Karpas-422 (cell line): ENCODE results near the gene GRK3. TPM values are rescaled to one million over a fixed set of nuclear protein-coding genes. Genes with fewer than 3 reads are reported as not detected.

Experiments
- DNase-seq: peaks from one replicate; pipeline ENCODE4 v3.0.0-alpha.2; 2015
- H2AFZ ChIP-seq: fragments of 200-600 bp; sonication (generic); 2 replicates; pipeline ENCODE4 v1.6.1; 2014; ENCODE audit warnings: antibody characterized with exemption, low read length, mixed read lengths
- H3K27ac ChIP-seq: fragments of 200-600 bp; sonication (generic); 2 replicates; pipeline ENCODE4 v1.5.1; 2014; ENCODE audit warnings: mild to moderate bottlenecking, low read length, moderate library complexity
- H3K27me3 ChIP-seq: fragments of 200-600 bp; sonication (generic); 2 replicates; pipeline ENCODE4 v1.6.1; 2014; ENCODE audit warnings: low read length, mixed read lengths
- H3K36me3 ChIP-seq: fragments of 200-600 bp; sonication (generic); 2 replicates; pipeline ENCODE4 v1.6.1; 2014; ENCODE audit warnings: low read length, mixed read lengths; ENCODE audit not compliant: insufficient read depth
- H3K4me1 ChIP-seq: fragments of 200-600 bp; sonication (generic); 2 replicates; pipeline ENCODE4 v1.6.1; 2014; ENCODE audit warnings: mild to moderate bottlenecking, low read length, mixed read lengths
- H3K4me2 ChIP-seq: fragments of 200-600 bp; sonication (generic); 2 replicates; pipeline ENCODE4 v1.6.1; 2014; ENCODE audit warnings: low read length, low read depth, mild to moderate bottlenecking; ENCODE audit not compliant: poor library complexity, severe bottlenecking
- H3K4me3 ChIP-seq: fragments of 200-600 bp; sonication (generic); 2 replicates; pipeline ENCODE4 v1.5.1; 2014; ENCODE audit warnings: mild to moderate bottlenecking, antibody characterized with exemption, low read length, mixed read lengths
- H3K79me2 ChIP-seq: fragments of 200-600 bp; sonication (generic); 2 replicates; pipeline ENCODE4 v1.6.1; 2014; ENCODE audit warnings: mild to moderate bottlenecking, low read length, mixed read lengths
- H3K9ac ChIP-seq: fragments of 200-600 bp; sonication (generic); 2 replicates; pipeline ENCODE4 v1.6.0; 2014; ENCODE audit warnings: low read length
- H3K9me2 ChIP-seq: fragments of 200-600 bp; sonication (generic), shearing (Covaris generic); replicated peaks from 2 replicates; pipeline ENCODE4 v1.6.0; 2014; ENCODE audit warnings: mild to moderate bottlenecking, low read length, moderate library complexity; ENCODE audit not compliant: insufficient read depth
- H3K9me3 ChIP-seq: fragments of 300-700, 200-600 bp; sonication (generic); 2 replicates; pipeline ENCODE4 v1.6.1; 2014; ENCODE audit warnings: low read length, mixed read lengths
- H4K20me1 ChIP-seq: fragments of 200-600 bp; sonication (generic); 2 replicates; pipeline ENCODE4 v1.6.1; 2014; ENCODE audit warnings: mild to moderate bottlenecking, antibody characterized with exemption, low read length, low read depth; ENCODE audit not compliant: insufficient read depth
- total RNA-seq: library from RNA; depleted of rRNA; stranded (reverse); fragments of >200 nt; shearing (Covaris generic); gene quantifications from 2 replicates; pipeline ENCODE4 v1.2.3, GENCODE V29; 2014; ENCODE audit warnings: low replicate concordance

Gene GRK3
- total RNA-seq, 1 experiment from 2014 or later = 2.0 TPM

DNA sequence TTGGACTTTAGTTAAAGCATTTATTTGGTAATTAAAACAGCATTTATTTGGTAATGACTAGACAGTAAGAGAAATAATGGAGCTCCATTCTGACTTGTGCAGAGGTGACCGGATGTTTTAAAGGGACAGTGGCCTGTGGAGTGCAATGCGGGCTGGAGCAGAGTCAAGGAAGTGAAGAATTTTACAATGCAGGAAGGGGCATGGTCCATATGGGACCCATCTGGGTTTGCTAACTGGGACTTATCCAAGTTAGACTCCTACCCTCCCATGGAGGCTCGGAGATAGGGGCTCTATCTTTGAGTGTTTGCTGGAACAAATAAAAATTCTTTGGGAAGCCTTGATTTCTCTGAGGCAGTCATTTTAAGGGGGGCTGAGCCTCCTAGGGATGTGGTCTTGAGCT, 117.6 kb downstream of the GRK3 start:
- Histone ChIP-seq H3K4me3 (no peak overlapping the region), H3K4me2 (no peak overlapping the region), H3K36me3 (no peaks in the 10 kb centered on the region), H3K4me1 (no peaks in the 10 kb centered on the region), H3K9me3 (no peaks in the 10 kb centered on the region), H3K27ac (no peak overlapping the region), H2AFZ (no peak overlapping the region), H3K9ac (no peak overlapping the region), H3K79me2 (no peaks in the 10 kb centered on the region), H3K9me2 (no peaks in the 10 kb centered on the region), H4K20me1 (no peaks in the 10 kb centered on the region), H3K27me3 (no peaks in the 10 kb centered on the region)
- DNase-seq = no peak

DNA sequence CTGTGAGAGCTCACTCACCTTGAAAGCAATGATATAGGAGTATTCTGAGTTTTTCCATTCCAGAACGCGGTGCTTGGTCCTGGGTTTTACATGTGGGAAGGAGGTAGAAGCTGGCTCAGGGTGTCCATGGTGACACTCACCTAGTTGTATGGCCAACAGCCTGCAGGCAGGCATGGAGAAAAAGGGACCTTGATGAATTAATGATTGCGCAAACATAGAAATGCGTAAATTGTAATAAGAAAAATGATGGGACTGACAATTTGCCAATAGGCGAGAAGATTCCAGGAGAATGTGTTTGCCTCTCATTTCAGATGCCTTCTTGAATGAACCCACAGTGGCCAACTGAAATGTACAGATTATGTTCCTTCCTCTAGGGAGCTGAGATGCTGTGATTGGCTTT, 124.2 kb downstream of the GRK3 start:
- Histone ChIP-seq H2AFZ (no peak overlapping the region), H3K9ac (no peak overlapping the region), H3K4me1 (peaks cover 5% of the 10 kb centered on the region), H3K36me3 (no peaks in the 10 kb centered on the region), H3K27ac (no peak overlapping the region), H3K9me3 (no peaks in the 10 kb centered on the region), H3K27me3 (no peaks in the 10 kb centered on the region), H4K20me1 (no peaks in the 10 kb centered on the region), H3K4me2 (no peak overlapping the region), H3K4me3 (no peak overlapping the region), H3K9me2 (no peaks in the 10 kb centered on the region), H3K79me2 (no peaks in the 10 kb centered on the region)
- DNase-seq = no peak

DNA sequence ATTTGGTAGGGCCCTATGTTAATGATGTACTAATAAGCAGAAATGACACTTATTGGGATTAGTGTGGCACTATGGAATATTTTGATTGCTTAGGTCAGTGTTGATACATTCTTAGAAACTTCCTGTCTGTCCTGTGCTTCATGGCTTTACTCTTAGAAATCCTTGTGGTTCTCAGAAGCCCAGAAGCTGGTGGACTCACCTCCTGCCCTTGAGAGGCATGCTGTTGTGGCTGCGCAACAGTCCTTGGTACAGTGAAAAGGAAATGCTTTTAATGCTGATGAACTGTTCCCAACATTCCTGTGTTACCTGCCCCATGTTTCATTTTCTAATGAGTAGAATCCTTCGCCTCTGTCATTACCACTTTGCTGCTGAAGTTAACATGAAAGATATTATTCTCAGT, 125.2 kb downstream of the GRK3 start:
- Histone ChIP-seq H3K4me2 (no peak overlapping the region), H3K9me2 (no peaks in the 10 kb centered on the region), H3K9ac (no peak overlapping the region), H3K36me3 (no peaks in the 10 kb centered on the region), H3K4me1 (peaks cover 11% of the 10 kb centered on the region), H2AFZ (no peak overlapping the region), H3K27ac (no peak overlapping the region), H3K79me2 (no peaks in the 10 kb centered on the region), H4K20me1 (no peaks in the 10 kb centered on the region), H3K9me3 (no peaks in the 10 kb centered on the region), H3K4me3 (no peak overlapping the region), H3K27me3 (no peaks in the 10 kb centered on the region)
- no peak for DNase-seq

DNA sequence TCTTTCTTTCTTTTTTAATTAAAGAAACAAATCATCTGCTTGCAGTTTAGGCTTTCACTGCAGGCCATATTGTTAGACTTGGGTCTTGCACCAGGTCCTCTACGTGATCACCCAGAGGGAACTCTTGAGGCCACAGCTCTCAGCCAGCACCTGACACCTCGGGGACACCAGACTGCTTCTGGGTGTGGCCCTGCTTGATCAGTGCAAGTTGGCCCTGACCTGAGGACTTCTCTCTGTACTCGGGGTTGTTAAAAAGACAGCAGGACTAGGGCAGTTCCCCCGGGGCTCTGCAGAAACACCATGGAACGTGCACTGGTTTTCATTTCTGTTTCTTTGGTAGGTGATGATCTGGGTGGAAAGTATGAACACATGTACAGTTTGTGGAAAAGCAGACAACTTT, 126.3 kb downstream of the GRK3 start:
- Histone ChIP-seq H3K79me2 (no peaks in the 10 kb centered on the region), H3K27me3 (no peaks in the 10 kb centered on the region), H3K4me3 (no peak overlapping the region), H3K4me1 (peaks cover 11% of the 10 kb centered on the region), H3K36me3 (no peaks in the 10 kb centered on the region), H4K20me1 (no peaks in the 10 kb centered on the region), H3K4me2 (no peak overlapping the region), H3K9me3 (no peaks in the 10 kb centered on the region), H3K9ac (no peak overlapping the region), H3K27ac (no peak overlapping the region), H2AFZ (no peak overlapping the region), H3K9me2 (no peaks in the 10 kb centered on the region)
- DNase-seq = no peak

DNA sequence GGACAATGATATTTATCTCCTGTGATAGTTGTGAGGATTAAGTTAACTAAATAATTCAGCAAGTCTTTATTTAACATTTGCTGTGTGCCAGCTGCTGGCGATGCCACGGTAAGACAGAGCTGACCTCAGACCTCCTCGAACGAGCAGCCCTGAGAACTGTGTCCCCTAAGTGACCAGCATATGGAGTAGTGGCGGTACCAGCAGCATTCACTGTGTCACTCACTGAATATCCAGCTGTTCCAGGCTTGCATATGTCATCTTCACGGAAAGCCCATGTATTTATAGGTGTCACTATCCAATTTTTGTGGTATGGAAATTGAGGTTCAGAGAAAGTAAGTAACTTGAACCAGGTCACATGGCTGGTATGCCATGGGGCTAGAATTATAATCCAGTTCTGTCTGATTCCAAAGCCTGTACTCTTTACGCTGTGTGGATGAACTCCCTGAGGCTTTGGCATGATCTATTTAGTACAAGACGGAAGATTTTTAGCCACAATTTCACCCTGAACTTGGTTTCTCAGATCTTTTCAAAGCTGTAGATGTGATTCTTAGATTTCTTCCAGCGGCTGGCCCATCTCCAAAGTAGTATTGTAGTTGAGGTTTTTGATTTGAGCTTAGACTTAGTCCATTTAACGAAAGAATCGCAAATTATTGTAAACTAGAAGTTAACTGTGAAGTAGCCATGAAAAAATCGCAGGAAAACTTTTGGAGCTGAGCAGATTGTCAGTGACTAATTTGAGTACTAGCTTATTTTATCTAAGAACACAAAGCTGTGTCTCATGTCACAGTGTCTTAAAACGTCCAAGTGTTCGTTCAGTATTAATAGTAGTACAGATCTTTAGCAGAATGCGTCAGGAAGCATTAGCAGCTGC, 128.2 kb downstream of the GRK3 start:
- DNase-seq = no peak
- no peaks in the 10 kb centered on the region for H3K36me3 ChIP-seq
- H3K27ac ChIP-seq = no peak overlapping the region
- no peak overlapping the region for H3K4me2 ChIP-seq
- H3K27me3 ChIP-seq = no peaks in the 10 kb centered on the region
- no peaks in the 10 kb centered on the region for H3K9me2 ChIP-seq
- no peaks in the 10 kb centered on the region for H3K9me3 ChIP-seq
- no peaks in the 10 kb centered on the region for H3K79me2 ChIP-seq
- no peak overlapping the region for H2AFZ ChIP-seq
- no peaks in the 10 kb centered on the region for H4K20me1 ChIP-seq
- H3K4me3 ChIP-seq = no peak overlapping the region
- H3K4me1 ChIP-seq = peaks cover 11% of the 10 kb centered on the region
- no peak overlapping the region for H3K9ac ChIP-seq

DNA sequence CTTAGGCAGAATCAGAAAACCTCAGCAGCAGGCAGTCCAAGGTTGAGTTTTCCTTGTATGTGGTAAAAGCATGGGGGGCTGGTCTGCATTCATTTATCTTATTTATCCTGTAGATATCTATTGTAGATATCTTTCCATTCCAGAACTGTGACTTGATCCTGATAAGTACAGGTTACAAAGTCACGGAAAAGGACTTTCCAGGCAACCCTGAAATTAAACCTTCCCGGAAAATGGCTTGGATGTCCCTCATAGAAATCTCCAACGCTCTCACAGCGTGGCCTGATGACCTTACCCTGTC, 128.7 kb downstream of the GRK3 start:
- Histone ChIP-seq H3K36me3 (no peaks in the 10 kb centered on the region), H3K9ac (no peak overlapping the region), H2AFZ (no peak overlapping the region)

DNA sequence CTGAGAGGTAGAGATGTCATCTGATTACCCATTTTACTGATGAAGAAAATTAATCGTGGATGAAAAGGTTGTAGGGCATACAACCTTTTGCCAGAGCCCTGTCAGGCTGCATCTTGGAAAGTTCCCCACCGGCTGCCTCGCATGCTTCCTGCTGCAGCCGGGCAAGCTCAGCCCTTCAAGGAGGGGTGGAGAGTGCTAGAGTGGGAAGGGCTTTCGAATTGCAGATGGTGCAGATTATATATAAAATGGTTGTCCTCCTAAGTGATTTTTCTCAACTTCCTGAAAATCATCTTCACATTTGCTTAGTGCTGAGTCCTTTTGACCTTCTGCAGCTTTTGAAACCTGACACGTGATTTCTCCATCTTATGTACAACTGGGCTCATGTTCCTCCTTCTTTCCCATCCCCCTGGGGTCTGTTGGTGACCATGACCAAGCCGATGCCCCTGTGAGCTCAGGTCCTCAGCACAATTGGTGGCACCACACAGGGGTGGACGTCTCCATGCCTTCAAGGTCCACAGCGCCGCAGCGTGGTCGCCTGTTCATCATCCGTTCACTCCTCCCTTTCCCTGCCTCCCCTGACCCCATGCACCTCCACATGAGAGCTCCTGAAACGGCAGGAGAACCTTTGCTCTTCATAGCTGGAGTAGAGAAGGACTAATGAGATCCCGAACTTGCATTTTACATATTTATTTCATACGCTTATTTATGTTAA, 129.9 kb downstream of the GRK3 start:
- Histone ChIP-seq H3K9me2 (no peaks in the 10 kb centered on the region), H2AFZ (no peak overlapping the region), H3K27me3 (no peaks in the 10 kb centered on the region), H3K79me2 (no peaks in the 10 kb centered on the region), H4K20me1 (no peaks in the 10 kb centered on the region), H3K9ac (no peak overlapping the region), H3K36me3 (no peaks in the 10 kb centered on the region), H3K27ac (no peak overlapping the region), H3K4me2 (no peak overlapping the region), H3K4me1 (peaks cover 11% of the 10 kb centered on the region), H3K4me3 (no peak overlapping the region), H3K9me3 (no peaks in the 10 kb centered on the region)
- no peak for DNase-seq

More for the DNA sequence above, 128.7 kb downstream of the GRK3 start:
- H3K27me3 ChIP-seq = no peaks in the 10 kb centered on the region
- no peaks in the 10 kb centered on the region for H3K9me2 ChIP-seq
- no peaks in the 10 kb centered on the region for H3K79me2 ChIP-seq
- peaks cover 11% of the 10 kb centered on the region for H3K4me1 ChIP-seq
- H3K27ac ChIP-seq = no peak overlapping the region
- no peaks in the 10 kb centered on the region for H4K20me1 ChIP-seq
- no peak overlapping the region for H3K4me3 ChIP-seq
- H3K4me2 ChIP-seq = no peak overlapping the region
- DNase-seq = no peak
- no peaks in the 10 kb centered on the region for H3K9me3 ChIP-seq

DNA sequence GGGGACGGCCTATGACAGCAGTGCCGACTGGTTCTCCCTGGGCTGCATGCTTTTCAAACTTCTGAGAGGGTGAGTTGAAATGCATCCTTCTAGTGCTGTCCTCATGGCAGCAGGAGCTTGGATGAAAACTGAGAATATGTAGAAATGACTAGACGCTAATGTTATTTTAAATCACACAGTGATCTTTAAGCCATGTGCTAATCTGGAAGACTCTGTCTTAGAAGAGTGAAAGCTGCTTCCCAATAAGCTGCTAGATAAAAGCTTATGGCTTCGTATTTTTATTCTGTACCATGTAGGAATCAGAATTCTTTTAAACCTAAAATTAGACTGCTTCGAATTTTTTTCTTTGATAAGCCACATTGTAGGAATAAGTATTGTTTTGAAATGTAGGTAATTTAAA, 130.7 kb downstream of the GRK3 start:
- no peak for DNase-seq
- H3K27me3 ChIP-seq = no peaks in the 10 kb centered on the region
- no peaks in the 10 kb centered on the region for H3K9me3 ChIP-seq
- H3K36me3 ChIP-seq = no peaks in the 10 kb centered on the region
- H2AFZ ChIP-seq = no peak overlapping the region
- H4K20me1 ChIP-seq = no peaks in the 10 kb centered on the region
- H3K79me2 ChIP-seq = no peaks in the 10 kb centered on the region
- H3K4me3 ChIP-seq = no peak overlapping the region
- H3K4me2 ChIP-seq = no peak overlapping the region
- H3K9ac ChIP-seq = no peak overlapping the region
- H3K27ac ChIP-seq = no peak overlapping the region
- peaks cover 11% of the 10 kb centered on the region for H3K4me1 ChIP-seq
- H3K9me2 ChIP-seq = no peaks in the 10 kb centered on the region
